DOHH2 (cell line): ENCODE measurements around the gene SESTD1.

Experiments used
- H3F3A ChIP-seq: fragments of 200-600 bp; sonication (generic), shearing (Covaris generic); 2 replicates; pipeline ENCODE4 v1.6.0; 2016; ENCODE audit warnings: antibody characterized with exemption, mild to moderate bottlenecking; ENCODE audit not compliant: control insufficient read depth, insufficient read depth
- H3K27ac ChIP-seq: fragments of 200-600 bp; sonication (generic); 2 replicates; pipeline ENCODE4 v1.5.1; 2014; ENCODE audit warnings: low read depth, mild to moderate bottlenecking, low read length, moderate library complexity
- H3K27me3 ChIP-seq: fragments of 200-600 bp; sonication (generic); 2 replicates; pipeline ENCODE4 v1.6.1; 2014; ENCODE audit warnings: mild to moderate bottlenecking, low read length, mixed read lengths; ENCODE audit not compliant: control insufficient read depth
- H3K36me3 ChIP-seq: fragments of 200-600 bp; sonication (generic); 2 replicates; pipeline ENCODE4 v1.6.1; 2014; ENCODE audit warnings: mild to moderate bottlenecking, low read length, moderate library complexity, mixed read lengths; ENCODE audit not compliant: control insufficient read depth
- H3K4me1 ChIP-seq: fragments of 200-600 bp; sonication (generic); 2 replicates; pipeline ENCODE4 v1.6.1; 2014; ENCODE audit warnings: mild to moderate bottlenecking, low read length, mixed read lengths; ENCODE audit not compliant: control insufficient read depth
- H3K4me2 ChIP-seq: fragments of 200-600 bp; sonication (generic); 2 replicates; pipeline ENCODE4 v1.6.0; 2014; ENCODE audit warnings: mild to moderate bottlenecking, low read length, moderate library complexity
- H3K4me3 ChIP-seq: fragments of 200-600 bp; sonication (generic); 2 replicates; pipeline ENCODE4 v1.5.1; 2014; ENCODE audit warnings: mild to moderate bottlenecking, low read length, mixed read lengths
- H3K79me2 ChIP-seq: fragments of 200-600 bp; sonication (generic); 2 replicates; pipeline ENCODE4 v1.6.1; 2014; ENCODE audit warnings: mild to moderate bottlenecking, low read length, mixed read lengths; ENCODE audit not compliant: control insufficient read depth
- H3K9me2 ChIP-seq: fragments of 200-600 bp; sonication (generic); replicated peaks from 2 replicates; pipeline ENCODE4 v1.6.1; 2014; ENCODE audit warnings: mild to moderate bottlenecking, low read length, mixed read lengths; ENCODE audit not compliant: control insufficient read depth
- H3K9me3 ChIP-seq: fragments of 200-600 bp; sonication (generic); 2 replicates; pipeline ENCODE4 v1.6.1; 2014; ENCODE audit warnings: antibody characterized with exemption, low read length, mixed read lengths; ENCODE audit not compliant: control insufficient read depth, insufficient read depth
- H4K20me1 ChIP-seq: fragments of 200-600 bp; sonication (generic); 2 replicates; pipeline ENCODE4 v1.6.0; 2014; ENCODE audit warnings: low read depth, mild to moderate bottlenecking, antibody characterized with exemption, low read length, moderate library complexity; ENCODE audit not compliant: control insufficient read depth, insufficient read depth
- EZH2phosphoT487 ChIP-seq: fragments of 200-600 bp; sonication (generic); IDR thresholded peaks from 2 replicates; pipeline ENCODE4 v1.6.1; 2017; ENCODE audit warnings: borderline replicate concordance, mild to moderate bottlenecking, antibody characterized with exemption, low read length, moderate library complexity, mixed read lengths
- TF ChIP-seq, protein P1 (sequence below): fragments of 200-600 bp; sonication (generic); IDR thresholded peaks from one replicate; pipeline ENCODE4 v1.5.1; 2014; ENCODE audit warnings: antibody characterized with exemption, mild to moderate bottlenecking, low read depth, low read length; ENCODE audit not compliant: poor library complexity, severe bottlenecking

SESTD1 gene

DNA sequence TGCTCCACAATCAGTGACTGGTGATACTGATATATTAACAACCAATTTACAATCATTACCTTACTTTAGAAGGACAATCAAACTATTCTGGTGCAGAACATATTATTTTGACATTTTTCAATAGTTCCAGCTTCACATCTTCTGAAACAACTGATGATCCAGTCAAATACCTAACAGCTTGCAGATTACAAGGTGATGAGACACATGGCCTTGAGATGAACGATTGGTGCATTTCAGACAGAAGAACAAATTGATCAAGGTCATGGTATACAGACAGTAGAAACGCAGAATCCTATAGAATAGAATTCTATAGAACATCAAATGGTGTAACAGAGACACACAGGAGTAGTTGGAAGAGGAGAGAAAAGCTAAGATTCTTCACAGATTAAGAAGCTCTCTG, 24.8 kb downstream of the SESTD1 start:
- H4K20me1 ChIP-seq = no peaks in the 10 kb centered on the region
- no peaks in the 10 kb centered on the region for H3K4me1 ChIP-seq
- TF ChIP-seq, protein P1, sequence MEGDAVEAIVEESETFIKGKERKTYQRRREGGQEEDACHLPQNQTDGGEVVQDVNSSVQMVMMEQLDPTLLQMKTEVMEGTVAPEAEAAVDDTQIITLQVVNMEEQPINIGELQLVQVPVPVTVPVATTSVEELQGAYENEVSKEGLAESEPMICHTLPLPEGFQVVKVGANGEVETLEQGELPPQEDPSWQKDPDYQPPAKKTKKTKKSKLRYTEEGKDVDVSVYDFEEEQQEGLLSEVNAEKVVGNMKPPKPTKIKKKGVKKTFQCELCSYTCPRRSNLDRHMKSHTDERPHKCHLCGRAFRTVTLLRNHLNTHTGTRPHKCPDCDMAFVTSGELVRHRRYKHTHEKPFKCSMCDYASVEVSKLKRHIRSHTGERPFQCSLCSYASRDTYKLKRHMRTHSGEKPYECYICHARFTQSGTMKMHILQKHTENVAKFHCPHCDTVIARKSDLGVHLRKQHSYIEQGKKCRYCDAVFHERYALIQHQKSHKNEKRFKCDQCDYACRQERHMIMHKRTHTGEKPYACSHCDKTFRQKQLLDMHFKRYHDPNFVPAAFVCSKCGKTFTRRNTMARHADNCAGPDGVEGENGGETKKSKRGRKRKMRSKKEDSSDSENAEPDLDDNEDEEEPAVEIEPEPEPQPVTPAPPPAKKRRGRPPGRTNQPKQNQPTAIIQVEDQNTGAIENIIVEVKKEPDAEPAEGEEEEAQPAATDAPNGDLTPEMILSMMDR = no peak
- no peak for TF ChIP-seq EZH2phosphoT487
- no peak overlapping the region for H3K4me2 ChIP-seq
- no peaks in the 10 kb centered on the region for H3K27me3 ChIP-seq
- no peak overlapping the region for H3K4me3 ChIP-seq
- no peak overlapping the region for H3K27ac ChIP-seq
- H3K79me2 ChIP-seq = peaks cover 40% of the 10 kb centered on the region
- no peaks in the 10 kb centered on the region for H3K9me3 ChIP-seq
- no peaks in the 10 kb centered on the region for H3K36me3 ChIP-seq
- no peaks in the 10 kb centered on the region for H3F3A ChIP-seq
- no peaks in the 10 kb centered on the region for H3K9me2 ChIP-seq

DNA sequence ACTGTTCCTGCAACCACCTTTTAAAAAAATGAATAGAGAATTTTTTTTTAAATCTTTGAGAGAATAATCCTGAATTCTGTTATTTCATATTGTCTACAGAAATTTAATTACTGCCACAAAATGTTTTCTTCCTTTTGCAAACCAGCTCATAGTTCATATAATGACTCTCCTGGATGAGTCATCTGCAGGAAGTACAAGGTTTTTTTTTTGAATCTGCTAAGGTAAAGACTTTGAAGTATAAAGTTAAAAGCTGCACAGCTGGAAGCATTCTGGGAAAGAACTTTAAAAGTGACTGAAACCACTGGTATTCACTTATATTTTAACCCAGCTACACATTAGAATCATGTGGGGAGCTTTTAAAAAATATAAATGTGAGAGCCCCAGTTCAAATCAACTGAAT, 25.4 kb downstream of the SESTD1 start:
- Histone ChIP-seq H4K20me1 (no peaks in the 10 kb centered on the region), H3F3A (no peaks in the 10 kb centered on the region), H3K79me2 (peaks cover 33% of the 10 kb centered on the region), H3K4me1 (no peaks in the 10 kb centered on the region), H3K27ac (no peak overlapping the region), H3K4me2 (no peak overlapping the region), H3K9me2 (no peaks in the 10 kb centered on the region), H3K9me3 (no peaks in the 10 kb centered on the region), H3K4me3 (no peak overlapping the region), H3K36me3 (no peaks in the 10 kb centered on the region), H3K27me3 (no peaks in the 10 kb centered on the region)
- no peak for TF ChIP-seq EZH2phosphoT487
- TF ChIP-seq, protein P1 = no peak

DNA sequence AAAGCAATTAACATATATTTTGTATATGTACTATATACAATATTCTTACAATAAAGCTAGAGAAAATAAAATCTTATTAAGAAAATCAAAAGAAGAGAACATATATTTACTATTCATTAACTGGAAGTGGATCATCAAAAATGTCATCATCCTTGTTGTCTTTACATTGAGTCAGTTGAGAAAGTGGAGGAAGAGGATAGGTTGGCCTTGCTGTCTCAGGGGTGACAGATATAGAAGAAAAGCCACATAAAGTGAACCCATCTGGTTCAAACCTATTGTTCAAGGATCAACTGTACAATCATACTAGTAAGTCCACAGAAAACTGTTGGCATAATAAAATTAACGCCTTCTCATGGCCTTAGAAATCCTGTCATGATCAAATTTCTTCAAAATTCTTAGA, 26.6 kb downstream of the SESTD1 start:
- Histone ChIP-seq H4K20me1 (no peaks in the 10 kb centered on the region), H3K4me1 (no peaks in the 10 kb centered on the region), H3F3A (no peaks in the 10 kb centered on the region), H3K36me3 (no peaks in the 10 kb centered on the region), H3K79me2 (peaks cover 28% of the 10 kb centered on the region), H3K27me3 (no peaks in the 10 kb centered on the region), H3K4me2 (no peak overlapping the region), H3K9me3 (no peaks in the 10 kb centered on the region), H3K27ac (no peak overlapping the region), H3K4me3 (no peak overlapping the region), H3K9me2 (no peaks in the 10 kb centered on the region)
- TF ChIP-seq, protein P1 = no peak
- no peak for TF ChIP-seq EZH2phosphoT487
